DMS 273 (cell line): ENCODE results near the gene YWHAE.
A peak's percentile ranks its signal among the peaks of the same experiment; 100 is the strongest.
"Not testable (repeated sequence)": the region's sequence is repeated elsewhere in the genome, so short reads cannot be mapped to it uniquely, and the experiment has no call there.

Experiments used
- DNase-seq: peaks from one replicate; lab custom pipeline; 2025; ENCODE audit not compliant: unreplicated experiment; lab: John Stamatoyannopoulos, UW

Gene YWHAE

DNA sequence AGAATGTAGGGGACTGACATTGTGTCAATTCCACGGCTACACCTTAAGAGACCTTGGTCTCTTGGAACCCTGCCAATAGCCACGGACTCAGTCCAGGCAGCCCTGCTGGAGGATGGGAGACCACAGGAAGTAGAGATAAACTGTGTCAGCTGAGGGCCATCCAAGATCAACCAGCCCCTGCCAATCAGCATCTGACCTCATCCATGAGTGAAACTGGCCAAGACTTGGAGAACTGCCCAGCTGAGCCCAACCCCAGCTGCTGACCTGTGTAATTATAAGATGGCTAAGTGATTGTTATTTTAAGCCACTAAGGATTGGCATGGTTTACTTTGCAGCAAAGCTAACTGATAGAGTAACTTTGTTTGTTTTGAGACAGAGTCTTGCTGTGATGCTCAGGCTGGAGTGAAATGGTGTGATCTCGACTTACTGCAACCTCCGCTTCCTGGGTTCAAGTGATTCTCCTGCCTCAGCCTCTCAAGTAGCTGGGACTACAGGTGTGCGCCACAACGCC is 13.3 kb upstream of the YWHAE start:
- peak; percentile 59 for DNase-seq

GRCh38 chr17:1412185-1413110 is 12.4 kb upstream of the YWHAE start:
- no peak for DNase-seq

GRCh38 chr17:1402262-1402586 is 2.2 kb upstream of the YWHAE start:
- no peak for DNase-seq

DNA sequence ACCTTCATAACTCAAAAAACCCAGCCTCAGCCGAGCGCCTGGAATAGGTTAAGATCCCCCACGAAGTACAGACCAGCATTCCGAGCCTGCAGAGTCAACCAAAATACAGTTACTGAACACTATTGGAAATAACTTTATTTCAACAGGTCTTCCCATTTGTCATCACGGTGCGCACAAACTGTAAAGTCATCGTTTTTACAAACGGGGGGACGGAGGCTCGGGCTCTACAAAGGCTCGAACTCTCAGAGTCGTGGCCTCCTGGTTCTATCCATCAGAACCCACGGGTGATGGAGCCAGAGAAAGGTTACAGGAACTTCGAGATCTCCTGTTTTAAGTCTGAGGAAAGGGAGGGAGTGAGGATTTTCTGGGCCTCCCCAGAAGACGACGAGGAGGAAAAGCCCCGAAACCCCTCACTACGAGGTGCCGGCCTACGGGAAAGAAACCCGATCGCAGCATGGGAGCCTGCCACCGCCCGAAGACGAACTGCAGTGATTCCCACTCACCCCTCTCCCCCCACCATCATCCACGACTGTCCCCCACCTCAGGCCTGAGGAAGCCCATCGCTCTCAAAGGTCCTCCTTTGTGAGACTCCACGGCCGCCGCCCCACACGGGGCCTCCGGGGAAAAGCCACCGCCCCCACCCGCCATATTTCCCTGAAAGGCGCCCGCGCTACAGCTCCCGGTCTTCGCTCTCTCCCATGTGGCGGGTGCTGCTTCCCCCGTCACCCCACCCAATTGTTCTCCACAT is 917 bp downstream of the YWHAE start:
- peak; percentile 69 for DNase-seq

- DNase-seq: peak; percentile 11
These were observed 2.0 kb downstream of the YWHAE start for GRCh38 chr17:1398028-1398427.

- DNase-seq: not testable (repeated sequence)
These were observed 4.0 kb downstream of the YWHAE start for GRCh38 chr17:1395876-1396665.

- DNase-seq: no peak
These were observed 8.4 kb downstream of the YWHAE start for GRCh38 chr17:1391577-1391976.

DNA sequence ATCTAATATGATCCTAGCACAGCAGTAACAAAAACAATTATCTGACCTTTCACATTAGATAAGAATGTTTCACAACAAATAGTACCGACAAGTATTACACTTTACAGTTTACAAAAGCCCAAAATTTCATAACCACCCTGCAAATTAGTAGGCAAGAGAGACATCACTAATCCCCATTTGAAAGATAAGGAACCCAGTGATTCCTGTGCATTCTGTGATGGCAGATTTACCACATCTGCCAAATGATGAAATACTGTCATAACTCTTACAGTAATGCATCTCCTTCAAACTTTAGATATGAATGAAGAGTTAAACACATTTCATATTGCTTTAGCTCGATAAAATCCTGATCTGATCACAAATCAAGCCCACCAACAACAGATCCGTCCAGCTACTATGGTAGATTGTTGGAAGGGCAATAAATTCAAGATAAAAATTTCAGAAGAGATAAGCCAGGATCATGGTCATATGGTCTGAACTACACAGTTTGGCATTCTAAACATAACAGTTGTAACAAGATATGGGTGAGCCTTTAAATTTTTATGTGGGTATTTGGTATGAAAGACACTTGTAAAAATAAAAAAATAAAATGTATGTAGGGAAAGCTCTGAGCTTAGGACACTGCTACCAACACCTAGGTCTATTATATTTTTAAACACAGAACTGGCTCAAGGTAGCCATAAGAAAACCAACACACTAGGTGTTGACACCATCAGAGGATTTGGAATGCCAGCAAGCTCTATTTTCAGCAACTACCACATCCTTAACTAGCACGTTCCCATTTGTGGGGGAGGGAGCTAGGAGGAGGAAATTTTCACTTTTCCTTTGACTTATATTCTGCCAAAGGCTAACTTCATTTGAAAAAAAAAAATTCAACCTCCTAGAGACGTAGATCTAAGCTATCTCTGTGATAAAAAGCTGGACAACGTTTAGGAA is 9.3 kb downstream of the YWHAE start:
- no peak for DNase-seq

GRCh38 chr17:1387490-1388227 is 12.4 kb downstream of the YWHAE start:
- DNase-seq: not testable (repeated sequence)

GRCh38 chr17:1386675-1387190 is 13.3 kb downstream of the YWHAE start:
- not testable (repeated sequence) for DNase-seq

DNA sequence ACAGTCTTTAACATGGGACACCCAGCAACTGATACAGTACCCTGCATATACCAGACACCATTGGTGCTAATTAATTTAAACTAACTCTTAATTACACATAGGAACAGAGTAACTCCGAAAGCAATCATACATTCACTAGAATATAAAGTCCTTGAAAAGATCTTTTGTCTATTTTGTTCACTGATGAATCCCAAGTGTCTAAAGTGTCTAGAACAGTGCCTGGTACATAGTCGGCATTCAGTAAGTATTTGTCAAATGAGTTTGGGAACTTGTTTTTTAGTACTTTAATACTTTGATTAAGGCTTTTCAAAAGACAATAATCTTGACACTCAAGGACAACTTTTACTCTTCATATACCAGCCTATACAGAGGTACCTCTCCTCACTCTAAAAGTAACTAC is 13.8 kb downstream of the YWHAE start:
- DNase-seq: no peak

- DNase-seq: no peak
These were observed 14.2 kb downstream of the YWHAE start for GRCh38 chr17:1385861-1386260.

- no peak for DNase-seq
These were observed 15.1 kb downstream of the YWHAE start for GRCh38 chr17:1384905-1385435.

DNA sequence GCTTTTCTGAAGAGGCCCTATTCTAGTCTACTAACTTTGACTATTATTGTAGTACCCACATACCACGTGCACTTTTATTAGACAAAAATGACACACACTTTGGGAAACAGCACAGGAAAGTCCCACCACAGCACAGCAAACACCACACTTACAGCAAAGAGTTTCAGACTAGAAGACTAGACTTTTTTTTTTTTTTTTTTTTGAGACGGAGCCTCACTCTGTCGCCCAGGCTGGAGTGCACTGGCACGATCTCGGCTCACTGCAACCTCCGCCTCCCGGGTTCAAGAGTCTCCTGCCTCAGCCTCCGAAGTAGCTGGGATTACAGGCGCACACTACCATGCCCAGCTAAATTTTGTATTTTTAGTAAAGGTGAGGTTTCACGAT is 20.1 kb downstream of the YWHAE start:
- no peak for DNase-seq

DNA sequence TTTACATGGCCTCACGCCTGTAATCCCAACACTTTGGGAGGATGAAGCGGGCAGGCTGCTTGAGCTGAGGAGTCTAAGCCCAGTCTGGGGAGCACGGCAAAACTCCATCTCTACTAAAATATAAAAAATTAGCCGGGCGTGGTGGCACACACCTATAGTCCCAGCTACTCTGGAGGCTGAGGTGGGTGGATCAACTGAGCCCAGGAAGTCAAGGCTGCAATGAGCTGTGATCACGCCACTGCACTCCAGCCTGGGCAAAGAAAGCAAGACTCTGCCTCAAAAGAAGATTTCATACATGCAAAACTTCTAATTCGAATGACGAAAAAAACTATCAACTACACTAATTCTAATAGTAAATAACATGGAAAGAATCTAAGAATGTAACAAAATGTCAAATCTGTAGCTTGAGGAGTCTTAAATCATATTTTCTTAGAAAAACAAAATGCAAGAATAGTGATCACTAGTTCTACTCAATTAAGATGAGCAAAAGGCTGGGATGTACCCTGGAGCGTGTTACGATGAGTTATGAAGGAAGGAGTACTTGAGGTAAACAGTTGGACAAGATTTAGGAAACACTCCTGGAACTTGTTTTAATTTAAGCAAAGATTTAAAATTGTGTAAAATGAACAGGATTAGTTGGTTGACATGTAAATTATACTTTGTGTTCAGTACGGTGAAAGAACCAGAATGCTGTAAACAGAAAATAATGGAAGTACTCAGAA is 20.7 kb downstream of the YWHAE start:
- no peak for DNase-seq

- not testable (repeated sequence) for DNase-seq
These were observed 21.6 kb downstream of the YWHAE start for GRCh38 chr17:1378476-1378860.

DNA sequence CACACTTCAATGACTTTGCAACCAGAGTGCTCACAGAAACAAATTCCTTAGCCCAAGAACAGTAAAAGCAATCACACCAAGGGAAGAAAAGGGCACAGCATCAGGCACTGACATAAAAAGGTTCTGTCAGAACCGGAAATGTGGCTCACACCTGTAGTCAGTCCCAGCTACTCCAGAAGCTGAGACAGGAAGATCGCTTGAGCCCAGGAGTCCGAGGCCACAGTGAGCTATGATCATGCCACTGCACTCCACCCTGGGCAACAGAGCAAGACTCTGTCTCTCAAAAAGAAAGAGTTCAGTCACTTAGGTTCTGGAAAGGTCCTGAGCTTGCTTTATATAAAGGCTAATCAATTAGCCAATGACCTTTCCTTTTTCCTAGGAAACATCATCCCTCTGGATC is 22.7 kb downstream of the YWHAE start:
- DNase-seq: no peak

GRCh38 chr17:1376061-1376460 is 24.0 kb downstream of the YWHAE start:
- DNase-seq: no peak
